Stimulated activated CD8-positive, alpha-beta memory T cell treated with anti-CD3 and anti-CD28 coated beads, Interleukin-7, amount 100 ng/mL, for 48 hours (primary cell): ENCODE measurements around the gene OPHN1.
"Not testable (repeated sequence)": the region's sequence is repeated elsewhere in the genome, so short reads cannot be mapped to it uniquely, and the experiment has no call there.

Source experiments
- DNase-seq, 2 donors: peaks; one replicate each; pipeline ENCODE4 v3.0.0-alpha.2; 2020; ENCODE audit warnings: low read depth in 1 of 2; ENCODE audit errors: extremely low read depth in 1 of 2

Gene OPHN1

GRCh38 chrX:68084765-68085164 lies 348.5 kb downstream of the OPHN1 start:
- DNase-seq, result no peak

GRCh38 chrX:68083510-68083909 lies 349.8 kb downstream of the OPHN1 start:
- DNase-seq, result no peak

- no peak for DNase-seq
Measured at GRCh38 chrX:68079961-68080360, 353.3 kb downstream of the OPHN1 start.

- not testable (repeated sequence) for DNase-seq
Measured at GRCh38 chrX:68078801-68079200, 354.5 kb downstream of the OPHN1 start.

- DNase-seq, result no peak
Measured at GRCh38 chrX:68077378-68077777, 355.9 kb downstream of the OPHN1 start.

GRCh38 chrX:68072041-68072440 lies 361.3 kb downstream of the OPHN1 start:
- DNase-seq, result no peak

GRCh38 chrX:68070119-68070518 lies 363.2 kb downstream of the OPHN1 start:
- DNase-seq, result not testable (repeated sequence)

GRCh38 chrX:68061206-68061535 lies 372.1 kb downstream of the OPHN1 start:
- no peak for DNase-seq

- no peak for DNase-seq
Measured at GRCh38 chrX:68060506-68061205, 372.6 kb downstream of the OPHN1 start.

GRCh38 chrX:68059469-68059868 lies 373.8 kb downstream of the OPHN1 start:
- no peak for DNase-seq

- no peak for DNase-seq
Measured at GRCh38 chrX:68049466-68049865, 383.8 kb downstream of the OPHN1 start.

- DNase-seq, result no peak
Measured at GRCh38 chrX:68048774-68049173, 384.5 kb downstream of the OPHN1 start.

- no peak for DNase-seq
Measured at GRCh38 chrX:68045008-68045577, 388.2 kb downstream of the OPHN1 start.

- DNase-seq, result no peak
Measured at GRCh38 chrX:68043713-68044438, 389.4 kb downstream of the OPHN1 start.

GRCh38 chrX:68041110-68041509 lies 392.2 kb downstream of the OPHN1 start:
- DNase-seq, result no peak

GRCh38 chrX:68018248-68019203 lies 414.8 kb downstream of the OPHN1 start:
- DNase-seq, result no peak

GRCh38 chrX:67998540-67998939 lies 434.8 kb downstream of the OPHN1 start:
- no peak for DNase-seq
